Forelimb muscle (tissue), 1 donor: Measurements from ENCODE around the gene FSTL4. TPM values are rescaled to one million over a fixed set of nuclear protein-coding genes. Genes with fewer than 3 reads are reported as not detected.

Source experiments
- DNase-seq: peaks from one replicate; pipeline ENCODE4 v3.0.0-alpha.2; 2013; ENCODE audit warnings: low read depth
- polyA plus RNA-seq: library from polyadenylated mRNA; unstranded; fragments of 120-200 nt; gene quantifications from one replicate; pipeline ENCODE4 v1.2.1, GENCODE V29; 2013; ENCODE audit not compliant: insufficient read length

Gene FSTL4
- polyA plus RNA-seq, 1 donor = 3.6 TPM

DNA sequence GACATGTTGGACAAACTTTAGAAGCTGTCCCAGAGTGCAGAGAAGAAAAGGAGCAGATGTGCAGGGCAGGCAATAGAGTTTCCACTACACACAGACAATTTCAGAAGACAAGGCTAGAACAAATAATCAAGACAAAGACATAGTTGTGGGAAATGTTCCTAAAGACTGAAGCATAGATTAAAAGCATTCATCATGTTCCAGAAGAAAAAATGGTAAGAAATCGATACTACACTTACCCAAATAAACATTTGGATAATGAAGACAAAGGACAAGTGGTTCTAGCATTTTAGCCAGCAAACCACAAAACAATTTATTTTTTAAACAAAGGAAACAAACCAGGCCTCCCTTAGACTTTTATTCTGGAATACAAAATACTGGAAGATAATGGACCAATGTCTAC lies 97.9 kb downstream of the FSTL4 start:
- no peak for DNase-seq

DNA sequence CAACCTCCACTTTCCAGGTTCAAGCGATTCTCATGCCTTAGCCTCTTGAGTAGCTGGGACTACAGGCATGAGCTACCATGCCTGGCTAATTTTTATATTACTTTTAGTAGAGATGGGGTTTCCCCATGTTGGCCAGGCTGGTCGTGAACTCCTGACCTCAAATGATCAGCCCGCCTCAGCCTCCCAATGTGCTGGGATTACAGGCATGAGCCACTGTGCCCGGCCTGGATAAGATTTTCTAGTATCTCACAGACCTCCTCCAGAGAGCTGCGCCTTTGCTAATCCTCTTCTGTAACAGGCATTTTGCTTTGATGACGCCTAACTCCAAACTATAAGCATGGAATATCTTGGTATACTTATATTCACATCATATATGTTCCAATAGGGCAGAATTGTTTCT lies 99.4 kb downstream of the FSTL4 start:
- DNase-seq = no peak

DNA sequence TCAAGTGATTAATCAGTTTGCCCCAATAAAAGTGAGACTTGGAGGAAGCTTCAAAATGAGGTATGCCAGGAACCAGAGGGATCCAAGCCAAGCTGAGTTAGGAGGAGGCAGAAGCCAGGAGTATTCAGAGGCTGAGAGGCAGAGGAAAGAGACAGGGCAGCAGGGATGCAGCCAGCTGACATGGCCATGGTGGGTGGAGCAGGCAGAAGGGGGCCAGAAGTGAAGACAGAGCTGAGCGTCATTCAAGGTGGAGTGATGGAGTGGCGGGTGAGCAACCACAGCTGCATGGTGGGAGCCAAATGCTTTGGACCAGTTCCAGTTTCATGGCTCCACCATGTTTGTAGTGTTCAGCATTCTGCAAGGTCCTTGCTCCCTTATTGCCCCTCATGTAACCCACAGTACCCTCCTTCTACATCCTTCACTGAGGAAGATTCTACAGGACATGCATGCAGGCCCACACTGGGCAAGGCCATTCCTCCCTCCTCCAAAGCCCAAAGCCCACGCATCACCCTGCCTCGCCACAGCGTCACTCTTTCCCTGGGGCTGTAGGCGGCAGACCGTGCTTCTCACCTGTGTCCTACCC lies 100.6 kb downstream of the FSTL4 start:
- DNase-seq = no peak

DNA sequence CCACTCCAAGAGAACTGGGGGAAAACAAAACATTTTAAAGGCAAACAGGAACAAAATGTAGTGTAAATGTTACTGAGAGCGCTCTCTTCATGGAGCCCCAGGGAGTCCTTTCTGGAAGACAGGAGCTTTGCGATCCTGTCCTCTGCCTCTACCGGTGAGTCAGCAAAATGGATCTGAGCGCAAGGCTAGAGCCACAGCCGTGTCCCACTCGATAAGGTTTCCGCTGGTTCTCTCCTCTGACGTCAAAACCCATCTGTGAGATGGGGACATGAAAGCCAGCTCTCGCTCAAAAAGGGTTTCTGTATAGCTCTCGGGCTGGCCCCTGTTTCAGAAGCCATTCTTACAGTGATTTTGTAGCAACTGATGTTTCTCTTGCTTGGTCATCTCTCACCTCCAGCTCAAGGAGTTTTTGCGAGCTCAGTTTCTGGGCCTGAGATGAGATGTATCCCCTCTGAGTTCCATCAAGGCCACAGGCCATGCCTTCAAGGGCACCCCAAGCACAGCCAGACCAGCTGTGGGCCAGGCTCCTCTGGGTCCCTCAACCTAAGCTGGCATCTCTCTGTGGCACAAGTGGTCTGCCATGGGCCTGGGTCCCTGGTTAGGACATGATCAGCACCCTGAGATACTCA lies 101.6 kb downstream of the FSTL4 start:
- DNase-seq = no peak

DNA sequence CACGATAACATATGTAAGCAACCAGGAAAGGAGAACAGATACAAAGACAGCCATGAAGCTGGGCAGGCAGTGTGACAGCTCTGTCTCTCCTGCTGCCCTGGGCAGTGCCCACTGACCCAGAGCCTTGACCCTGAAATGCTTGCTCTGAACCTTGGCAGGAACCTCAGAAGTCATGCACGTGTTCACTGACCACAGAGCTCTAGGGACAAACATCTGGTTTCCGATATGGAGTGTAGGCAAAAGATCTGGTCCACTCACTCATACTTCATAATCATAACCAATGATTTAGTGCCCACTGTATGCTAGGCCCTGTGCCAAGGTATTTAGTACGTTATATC lies 102.6 kb downstream of the FSTL4 start:
- DNase-seq = no peak

DNA sequence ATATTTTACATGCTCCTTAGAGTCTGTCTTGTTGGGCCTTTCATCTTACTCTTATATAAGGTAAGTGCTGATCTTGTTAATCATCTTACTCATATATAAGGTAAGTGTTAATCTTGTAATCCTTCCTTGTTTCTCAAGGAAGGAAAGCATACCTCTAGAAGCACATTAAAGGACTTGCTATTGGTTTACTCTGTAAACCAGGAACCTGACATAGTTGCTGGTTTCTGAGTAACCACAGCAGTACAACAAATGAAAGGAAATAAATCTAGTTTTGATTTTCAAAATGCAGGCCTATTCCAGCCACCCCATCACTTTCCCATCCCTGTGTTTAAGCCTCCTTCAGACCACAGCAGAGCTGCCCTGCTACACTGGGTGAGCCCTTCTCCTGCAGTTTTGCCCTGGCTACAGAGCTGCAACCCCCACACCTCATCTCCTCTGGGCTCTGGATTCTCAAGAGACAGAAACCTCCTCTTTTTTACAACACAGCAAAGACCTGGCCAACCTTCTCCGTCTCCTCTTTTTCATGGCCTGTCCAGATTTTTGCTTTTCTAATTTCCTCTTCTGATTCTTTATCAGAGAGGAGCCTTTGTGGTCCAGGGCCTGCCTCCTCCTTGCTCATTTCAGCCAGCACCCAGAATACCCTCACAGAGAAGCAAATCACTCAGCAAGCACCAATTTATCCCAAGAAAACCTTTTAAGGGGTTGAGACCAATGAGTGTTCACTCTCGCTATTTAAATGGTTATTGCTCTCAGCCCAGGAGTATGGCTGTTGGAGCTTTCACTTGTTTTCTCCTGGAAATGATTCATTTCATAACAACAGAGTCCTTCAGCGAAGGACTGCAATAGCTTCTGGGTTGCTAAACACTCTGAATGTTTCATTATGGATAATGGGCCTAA lies 103.2 kb downstream of the FSTL4 start:
- no peak for DNase-seq

DNA sequence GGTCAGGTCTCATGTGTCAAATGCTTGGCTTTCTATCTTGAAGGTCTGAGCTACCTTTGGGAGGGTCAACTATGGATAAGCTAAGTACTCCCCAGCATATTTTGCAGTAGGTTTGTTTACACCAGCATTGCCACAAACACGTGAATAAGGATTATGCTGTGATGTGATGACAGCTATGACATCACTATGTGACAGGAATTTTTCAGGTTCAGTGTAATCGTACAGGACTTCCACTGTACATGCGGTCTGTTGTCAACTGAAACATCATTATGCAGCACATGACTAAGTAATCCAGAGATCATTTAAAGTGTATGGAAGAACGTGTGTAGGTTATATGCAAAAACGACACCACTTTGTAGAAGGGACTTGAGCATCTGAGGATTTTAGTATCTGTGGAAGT lies 104.0 kb downstream of the FSTL4 start:
- DNase-seq = no peak

DNA sequence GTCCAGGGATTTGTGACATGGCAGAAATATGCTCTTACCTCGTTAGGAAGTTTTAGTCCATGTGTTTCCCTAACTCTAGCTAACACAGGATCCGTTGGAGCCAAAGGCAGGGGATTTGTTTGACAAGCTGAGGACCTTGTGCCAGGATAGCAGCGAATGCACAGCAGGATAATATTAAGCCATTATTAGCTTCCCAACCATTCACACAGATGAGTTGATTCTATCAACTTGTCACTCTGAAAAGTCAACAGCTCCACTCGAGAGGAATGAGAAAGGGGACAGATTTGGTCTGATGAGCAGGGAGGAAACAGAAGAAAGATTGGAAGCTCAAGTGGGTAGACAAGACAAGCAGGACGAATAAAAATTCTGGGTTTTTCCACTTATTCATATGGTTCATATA lies 106.2 kb downstream of the FSTL4 start:
- DNase-seq = no peak

DNA sequence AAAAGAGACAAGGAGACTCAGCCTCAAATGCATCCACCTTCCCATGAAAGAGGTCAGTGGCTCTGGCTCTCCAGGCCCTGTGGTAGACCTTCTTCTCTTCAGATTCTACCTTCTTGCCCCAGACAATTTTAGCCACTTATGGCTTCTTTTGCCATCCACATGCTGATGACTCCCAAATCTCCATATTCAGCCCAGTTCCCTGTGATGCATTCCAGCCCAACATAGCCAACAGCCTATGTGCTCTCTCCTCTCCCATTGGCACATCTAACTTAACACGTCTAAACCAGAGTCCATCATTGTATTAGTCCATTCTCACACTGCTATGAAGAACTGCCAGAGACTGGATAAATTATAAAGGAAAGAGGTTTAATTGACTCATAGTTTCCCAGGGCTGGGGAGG lies 108.8 kb downstream of the FSTL4 start:
- no peak for DNase-seq

DNA sequence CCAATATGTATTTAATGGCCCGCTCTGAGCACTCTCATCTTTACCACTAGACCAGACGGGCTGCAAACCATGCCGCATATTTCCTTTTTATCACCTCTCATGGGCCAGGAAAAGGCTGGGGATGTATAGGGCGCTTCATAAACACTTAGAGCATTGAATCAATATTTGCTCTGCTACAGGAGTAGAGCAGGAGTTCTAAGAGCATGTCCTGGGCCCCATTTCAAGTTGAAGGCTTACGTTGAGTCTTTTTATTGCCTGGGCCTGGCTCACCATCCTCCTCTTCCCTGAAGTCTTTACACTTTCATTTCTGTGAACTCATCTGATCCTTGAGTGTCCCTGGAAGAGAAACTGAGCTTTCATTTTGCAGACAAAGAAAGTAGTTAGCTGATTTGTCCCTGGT lies 112.4 kb downstream of the FSTL4 start:
- no peak for DNase-seq

DNA sequence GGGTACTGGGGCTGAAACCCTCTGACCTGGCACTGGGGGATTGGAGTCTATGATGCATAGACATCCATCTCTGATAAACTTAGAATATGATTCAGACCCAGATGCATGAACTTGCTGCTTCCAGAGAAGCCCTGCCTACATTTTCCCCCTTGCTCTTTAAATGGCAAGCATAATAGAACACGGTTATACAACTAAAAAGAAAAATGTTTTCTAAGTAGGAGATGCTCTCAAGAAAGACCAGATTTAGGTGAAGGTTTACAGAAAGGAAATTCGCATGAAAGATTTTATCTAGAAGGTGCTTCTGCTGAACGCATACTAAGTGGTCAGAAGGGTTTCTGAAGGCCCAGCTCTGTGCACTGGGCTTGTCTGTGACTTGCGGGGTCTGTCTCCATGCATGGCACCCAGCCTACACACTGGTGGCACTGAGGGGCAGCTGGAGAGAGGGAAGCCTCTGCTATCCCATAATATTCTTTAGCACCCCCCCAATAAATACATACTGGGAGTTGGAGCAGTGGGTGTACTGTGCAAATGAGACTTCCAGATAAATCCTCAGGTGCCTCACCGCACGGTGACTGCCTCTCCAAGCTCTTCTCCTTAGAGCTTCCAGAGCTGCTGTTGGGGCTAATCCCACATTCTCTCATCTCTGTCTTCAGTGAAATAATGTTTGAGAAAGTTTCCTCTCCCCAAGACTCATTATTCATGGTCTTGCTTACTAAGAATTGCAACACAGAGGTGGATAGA lies 114.6 kb downstream of the FSTL4 start:
- no peak for DNase-seq

DNA sequence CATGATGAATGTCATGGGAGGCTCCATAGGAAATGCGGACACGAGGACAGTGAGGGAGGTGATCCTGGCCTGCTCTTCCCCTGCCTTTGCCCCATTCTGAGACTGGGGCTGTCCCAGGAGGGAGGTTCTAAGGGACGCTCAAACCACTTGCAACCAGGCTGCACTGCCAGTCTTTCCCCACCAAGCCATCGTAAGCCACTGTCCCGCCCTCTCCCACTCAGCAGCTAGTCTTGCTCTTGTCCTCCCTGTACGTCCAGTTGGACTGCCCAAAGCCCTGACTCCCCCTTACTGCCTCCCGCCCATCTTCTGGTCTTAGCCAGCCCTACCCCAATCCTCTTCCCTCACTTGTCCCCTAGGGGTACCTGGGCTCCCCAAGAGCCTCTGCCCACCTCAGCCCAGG lies 115.7 kb downstream of the FSTL4 start:
- DNase-seq = no peak

DNA sequence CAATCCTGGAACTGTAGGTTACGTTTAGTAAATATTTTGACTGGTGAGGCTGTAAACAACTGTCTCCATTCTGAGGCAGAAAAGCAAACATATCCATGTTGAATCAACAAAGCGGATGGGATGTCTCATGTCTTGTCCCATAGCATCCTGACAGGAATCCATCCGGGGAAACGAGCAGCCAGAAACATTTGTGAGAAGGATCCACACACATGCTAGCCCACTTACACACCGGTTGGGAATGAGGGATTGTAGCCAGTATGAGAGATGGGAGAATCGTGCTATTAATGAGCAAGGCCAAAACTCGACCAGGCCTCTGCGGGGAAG lies 117.5 kb downstream of the FSTL4 start:
- DNase-seq = no peak

DNA sequence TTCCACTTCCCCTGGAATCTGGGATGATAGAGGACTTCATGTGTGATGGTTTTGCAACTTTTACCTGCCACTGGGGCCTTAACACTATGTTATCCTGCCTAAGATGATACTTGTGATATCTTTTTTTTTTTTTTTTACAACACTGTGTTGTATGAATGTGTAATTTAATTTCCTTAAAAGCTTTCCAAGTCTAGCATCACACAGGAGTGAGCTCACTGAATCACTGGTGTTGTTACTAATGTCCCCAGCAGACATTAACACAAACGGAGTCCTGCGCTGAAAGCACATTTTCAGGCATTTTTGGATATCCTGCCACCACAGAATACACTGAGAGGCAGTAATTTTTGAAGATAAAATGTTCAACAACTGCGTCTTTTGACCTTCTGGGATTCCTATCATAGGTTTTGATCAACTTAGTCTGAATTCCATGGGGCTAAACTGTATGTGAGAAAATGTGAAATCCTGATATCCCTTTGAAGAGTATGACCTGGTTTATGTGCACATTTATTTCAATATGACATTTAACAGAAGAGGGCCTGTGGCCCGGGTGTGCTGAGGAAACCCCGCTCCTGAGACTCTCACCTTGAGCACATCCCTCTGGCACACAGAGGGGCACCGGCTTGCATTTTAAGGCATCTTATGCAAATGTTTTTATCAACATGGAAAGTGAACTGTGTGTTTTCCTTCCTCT lies 118.0 kb downstream of the FSTL4 start:
- DNase-seq = no peak

DNA sequence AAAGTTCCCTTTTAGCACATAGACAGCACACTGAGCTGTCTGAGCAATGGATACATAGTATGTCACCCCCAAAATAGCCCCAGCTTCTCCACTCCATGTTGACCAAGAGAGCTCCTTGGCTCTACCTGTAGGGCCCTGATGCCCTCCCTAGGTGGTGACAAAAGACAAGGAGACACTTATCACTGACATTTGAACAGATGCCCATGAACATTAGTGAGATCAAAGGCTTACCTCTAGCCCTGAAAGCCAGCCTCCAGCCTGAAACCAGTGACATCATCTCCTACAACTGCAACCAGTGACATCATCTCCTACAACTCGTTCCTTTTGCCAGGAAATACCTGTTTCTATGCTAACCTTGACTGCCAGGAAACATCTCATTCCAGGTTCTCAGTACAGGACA lies 122.7 kb downstream of the FSTL4 start:
- no peak for DNase-seq

DNA sequence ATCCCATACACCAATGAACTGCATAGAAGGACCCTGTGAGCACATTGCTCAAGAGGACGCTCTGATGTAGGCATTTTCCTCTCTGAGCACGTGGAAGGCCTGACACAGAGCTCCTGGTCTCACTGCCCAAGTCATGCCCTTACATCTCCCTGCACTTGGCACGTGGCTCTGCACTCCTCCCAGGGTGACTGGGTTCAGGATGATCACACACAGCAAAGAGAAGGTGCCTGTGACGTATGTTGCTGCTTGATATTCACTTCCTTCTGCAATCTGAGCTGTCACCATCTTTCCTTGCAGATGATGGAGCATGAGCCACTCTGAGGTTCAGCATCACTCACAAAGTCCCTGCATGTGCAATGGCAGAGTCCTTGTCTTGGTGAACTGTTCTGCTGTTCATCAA lies 125.2 kb downstream of the FSTL4 start:
- DNase-seq = no peak

DNA sequence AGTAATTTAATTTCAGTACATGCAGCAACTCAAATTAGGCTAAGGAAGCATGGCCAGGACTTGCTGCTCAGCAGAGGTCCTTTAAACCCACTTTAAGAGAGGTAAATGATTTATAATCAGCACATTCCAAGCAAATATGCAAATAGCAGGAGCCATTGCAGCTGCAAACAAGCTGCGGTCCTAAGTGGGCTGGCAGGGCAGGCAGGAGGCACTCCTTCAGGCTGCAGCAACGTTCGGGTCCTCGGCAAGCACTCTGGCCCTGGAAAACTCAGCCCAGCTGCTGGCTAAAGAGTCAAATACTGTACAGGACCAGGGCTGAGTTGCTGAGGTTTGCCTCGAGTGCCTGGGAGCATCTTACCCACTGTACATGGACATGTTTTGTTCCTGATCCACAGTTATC lies 126.9 kb downstream of the FSTL4 start:
- no peak for DNase-seq

DNA sequence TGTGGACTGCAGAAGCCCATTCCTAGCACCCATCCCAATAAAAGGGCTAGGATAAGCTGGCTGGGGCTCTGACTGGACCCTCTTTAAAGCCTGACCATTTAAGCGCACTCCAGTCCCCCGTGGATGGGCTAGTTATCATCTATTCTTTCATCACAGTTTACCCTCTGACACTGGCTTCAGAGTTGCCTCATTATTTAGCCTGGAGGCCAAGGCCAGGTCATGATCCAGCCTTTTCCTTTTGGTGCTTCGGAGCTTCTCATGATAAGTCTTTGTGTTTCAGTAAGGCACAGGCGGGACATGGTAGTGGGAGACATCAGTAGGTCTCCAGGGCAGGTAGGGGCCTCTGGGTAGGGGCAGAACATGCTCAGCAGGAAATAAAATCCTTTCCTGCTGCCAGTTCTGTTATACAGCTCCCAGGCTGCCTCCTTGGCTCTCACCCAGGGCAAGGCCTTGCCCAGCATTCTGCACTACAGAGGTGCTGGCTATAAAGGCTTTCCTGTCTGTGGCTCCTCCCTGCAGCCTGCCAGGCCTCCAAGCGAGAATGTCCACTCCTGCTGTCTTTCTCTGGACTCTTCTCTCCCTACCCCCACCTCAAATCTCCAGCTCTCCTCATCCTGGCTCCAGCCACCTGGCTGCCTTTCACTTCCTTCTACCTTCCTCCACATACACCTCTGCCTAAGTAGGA lies 128.8 kb downstream of the FSTL4 start:
- no peak for DNase-seq

DNA sequence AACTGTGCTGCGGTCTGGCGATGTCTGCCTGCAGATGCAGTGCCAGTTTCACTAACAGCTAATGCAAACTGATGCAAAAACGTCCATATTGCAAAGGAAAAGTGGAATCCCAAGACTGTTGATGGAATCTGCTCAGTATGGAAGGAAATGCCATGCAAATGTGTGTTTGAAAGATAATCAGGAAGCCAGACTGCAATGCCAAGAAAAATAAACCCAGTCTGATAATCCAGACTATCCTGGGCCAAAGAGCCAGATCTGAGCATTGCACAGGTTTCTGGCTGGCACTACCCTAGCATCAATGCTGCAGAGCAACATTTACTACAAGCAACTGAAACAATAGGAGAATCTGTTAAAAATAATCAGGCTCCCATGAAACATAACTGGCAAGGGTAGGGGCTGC lies 130.3 kb downstream of the FSTL4 start:
- no peak for DNase-seq

DNA sequence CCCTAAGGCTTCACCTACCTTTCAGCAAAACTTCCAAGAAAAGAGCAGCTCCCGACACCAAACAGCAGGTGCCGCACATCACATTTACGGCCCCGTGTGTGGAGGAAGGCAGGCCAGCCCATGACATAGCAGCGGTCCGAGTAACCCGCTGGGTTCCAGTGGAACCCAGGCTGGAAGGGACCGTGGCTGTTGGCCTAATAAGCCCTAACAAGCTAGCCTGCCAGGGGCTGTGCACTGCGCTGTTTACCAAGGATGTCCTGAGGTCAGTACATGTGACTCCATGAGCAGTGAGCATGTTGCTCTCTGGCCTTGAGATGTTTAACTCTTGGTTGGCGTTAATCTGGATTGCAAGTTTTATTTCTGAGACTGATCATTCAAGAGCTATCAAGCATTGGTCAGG lies 131.5 kb downstream of the FSTL4 start:
- DNase-seq = no peak

DNA sequence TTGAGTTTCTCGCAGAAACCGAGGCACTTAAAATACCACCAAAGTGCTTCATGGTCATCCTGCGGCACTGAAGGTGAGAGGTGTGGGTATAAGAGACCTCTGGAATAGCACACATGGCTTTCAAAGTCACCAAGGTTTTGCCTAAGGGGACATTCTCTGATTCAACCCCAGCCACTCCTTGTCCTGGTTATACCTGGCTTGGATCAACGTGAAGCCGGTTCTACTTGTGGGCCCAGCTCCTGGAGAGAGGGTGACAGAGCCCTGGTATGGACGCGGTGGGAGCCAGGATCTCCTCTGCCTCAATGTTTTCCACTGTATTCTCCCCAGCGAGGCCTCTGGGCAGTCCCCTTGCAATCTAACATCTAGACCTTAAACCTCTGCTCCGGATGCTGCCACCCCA lies 132.0 kb downstream of the FSTL4 start:
- DNase-seq = no peak
